ENCODE measurements around the gene TSPAN1. TPM values are rescaled to one million over a fixed set of nuclear protein-coding genes. Genes with fewer than 3 reads are reported as not detected.

TSPAN1 gene
- total RNA-seq, 4 donors from 2014 or later = 4.1 to 229 (median 192) TPM

- Histone ChIP-seq H3K4me3 (no peak overlapping the region), H3K36me3 (peaks cover 0 to 37% (median 2%) of the 10 kb centered on the region in 3 donors), H3K9me3 (no peaks in the 10 kb centered on the region), H3K27me3 (no peaks in the 10 kb centered on the region), H3K27ac (peak overlapping the region in 1 of 4 donors; percentile 96), H3K4me1 (peaks cover 0 to 51% (median 10%) of the 10 kb centered on the region in 4 donors)
- DNase-seq = no peak
- TF ChIP-seq CTCF (IDR thresholded peaks at IDR 0.05) = no peak
Observed at GRCh38 chr1:46184920-46185658, 10.2 kb downstream of the TSPAN1 start.

- Histone ChIP-seq H3K27ac (peak overlapping the region in 1 of 4 donors; percentile 96), H3K4me1 (peaks cover 0 to 50% (median 10%) of the 10 kb centered on the region in 4 donors)
- no peak for DNase-seq
Observed at GRCh38 chr1:46186076-46186475, 11.2 kb downstream of the TSPAN1 start.

GRCh38 chr1:46187106-46187869 lies 12.4 kb downstream of the TSPAN1 start:
- H3K4me1 ChIP-seq = peaks cover 0 to 50% (median 10%) of the 10 kb centered on the region in 4 donors
- peaks cover 0 to 59% (median 2%) of the 10 kb centered on the region in 3 donors for H3K36me3 ChIP-seq
- H3K4me3 ChIP-seq = no peak overlapping the region
- H3K9me3 ChIP-seq = no peaks in the 10 kb centered on the region
- peak overlapping the region in 3 of 4 donors; percentile 43 to 84 (median 69) for H3K27ac ChIP-seq
- H3K27me3 ChIP-seq = no peaks in the 10 kb centered on the region
- no peak for TF ChIP-seq CTCF (IDR thresholded peaks at IDR 0.05)
- TF ChIP-seq POLR2A (IDR thresholded peaks at IDR 0.05) = peak in 1 of 2 donors; percentile 39
- peak in 2 of 3 donors; percentile 74 to 79 for DNase-seq

More at GRCh38 chr1:46186076-46186475, 11.2 kb downstream of the TSPAN1 start:
- peaks cover 0 to 47% (median 2%) of the 10 kb centered on the region in 3 donors for H3K36me3 ChIP-seq
- no peaks in the 10 kb centered on the region for H3K9me3 ChIP-seq
- H3K4me3 ChIP-seq = no peak overlapping the region
- H3K27me3 ChIP-seq = no peaks in the 10 kb centered on the region
- TF ChIP-seq POLR2A (IDR thresholded peaks at IDR 0.05) (no peak), CTCF (IDR thresholded peaks at IDR 0.05) (no peak)

- no peak overlapping the region for H3K4me3 ChIP-seq
- H3K4me1 ChIP-seq = peaks cover 0 to 43% (median 9%) of the 10 kb centered on the region in 4 donors
- no peaks in the 10 kb centered on the region for H3K27me3 ChIP-seq
- DNase-seq = no peak
- TF ChIP-seq POLR2A (IDR thresholded peaks at IDR 0.05) (no peak), CTCF (IDR thresholded peaks at IDR 0.05) (peak in 3 of 6 experiments; percentile 3 to 18 (median 5))
- H3K27ac ChIP-seq = peak overlapping the region in 3 of 4 donors; percentile 43 to 84 (median 69)
- H3K36me3 ChIP-seq = peaks cover 0 to 71% (median 2%) of the 10 kb centered on the region in 3 donors
- H3K9me3 ChIP-seq = no peaks in the 10 kb centered on the region
Observed at GRCh38 chr1:46188295-46189030, 13.6 kb downstream of the TSPAN1 start.

GRCh38 chr1:46190539-46190938 lies 15.7 kb downstream of the TSPAN1 start:
- peaks cover 0 to 78% (median 0%) of the 10 kb centered on the region in 3 donors for H3K36me3 ChIP-seq
- H3K9me3 ChIP-seq = no peaks in the 10 kb centered on the region
- no peak overlapping the region for H3K27ac ChIP-seq
- no peak overlapping the region for H3K4me3 ChIP-seq
- peaks cover 0 to 23% (median 0%) of the 10 kb centered on the region in 4 donors for H3K4me1 ChIP-seq
- TF ChIP-seq POLR2A (IDR thresholded peaks at IDR 0.05) = no peak
- TF ChIP-seq CTCF (IDR thresholded peaks at IDR 0.05) = no peak
- H3K27me3 ChIP-seq = no peaks in the 10 kb centered on the region
- no peak for DNase-seq
